Measurements from ENCODE around the gene SEPTIN12. TPM values are rescaled to one million over a fixed set of nuclear protein-coding genes. Genes with fewer than 3 reads are reported as not detected.

SEPTIN12 gene
- total RNA-seq, 1 experiment from 2014 or later, result not detected

GRCh38 chr16:4836727-4837126 is 48.6 kb upstream of the SEPTIN12 start (continued):
- TF ChIP-seq PRDM15 (CRISPR knock-in tag; IDR thresholded peaks at IDR 0.05), result no peak
- no peak for TF ChIP-seq NFATC4 (CRISPR knock-in tag; IDR thresholded peaks at IDR 0.05)
- TF ChIP-seq PRRX2 (CRISPR knock-in tag; IDR thresholded peaks at IDR 0.05), result no peak

- H3K4me3 Mint-ChIP-seq, result no peak overlapping the region
- ChIA-PET POLR2A (interaction anchor here (0.6 kb wide), 1 partner anchor 250 kb away, joined by 6 read pairs; no protein-coding TSS in a partner anchor), CTCF (interaction anchor here (0.6 to 0.7 kb wide), 2 partner anchors 9 to 187 kb away, joined by 4 to 5 read pairs; no protein-coding TSS in a partner anchor)
- ATAC-seq (no peak), DNase-seq (ENCODE audit: low spot score) (no peak)
- H3K27ac Mint-ChIP-seq, result no peak overlapping the region
- peaks cover 42% of the 10 kb centered on the region for H3K36me3 Mint-ChIP-seq
- no peaks in the 10 kb centered on the region for H3K4me1 Mint-ChIP-seq
- no peak for TF ChIP-seq NR2C2 (CRISPR knock-in tag; IDR thresholded peaks at IDR 0.05)
- TF ChIP-seq RORB (CRISPR knock-in tag; IDR thresholded peaks at IDR 0.05), result no peak
- TF ChIP-seq ZSCAN18 (CRISPR knock-in tag; IDR thresholded peaks at IDR 0.05), result no peak
- TF ChIP-seq STAT6 (CRISPR knock-in tag; conservative IDR thresholded peaks at IDR 0.05; ENCODE audit: low read depth), result no peak
- TF ChIP-seq TP53 (CRISPR knock-in tag; IDR thresholded peaks at IDR 0.05), result no peak
- no peak for TF ChIP-seq HMGA2 (CRISPR knock-in tag; IDR thresholded peaks at IDR 0.05)
- TF ChIP-seq ATF6 (CRISPR knock-in tag; IDR thresholded peaks at IDR 0.05), result no peak
- TF ChIP-seq CREB1 (CRISPR knock-in tag; IDR thresholded peaks at IDR 0.05), result no peak
- no peak for TF ChIP-seq USF1 (CRISPR knock-in tag; IDR thresholded peaks at IDR 0.05)
- TF ChIP-seq MLX (CRISPR knock-in tag; IDR thresholded peaks at IDR 0.05), result no peak
- no peaks in the 10 kb centered on the region for H3K27me3 Mint-ChIP-seq (ENCODE audit: low read depth)
- no peaks in the 10 kb centered on the region for H3K9me3 Mint-ChIP-seq
Measured at GRCh38 chr16:4833584-4833983, 45.4 kb upstream of the SEPTIN12 start.
